ENCODE data around the gene AGXT.

Gene AGXT

GRCh38 chr2:240848900-240849680 is 19.5 kb upstream of the AGXT start:
- no peak for DNase-seq (ENCODE audit: extremely low spot score)
- POLR2A ChIA-PET, result no interaction called here
- CTCF ChIA-PET, result interaction anchor here (0.9 kb wide), 1 partner anchor 9 kb away, joined by 4 read pairs; no protein-coding TSS in a partner anchor
- TF ChIP-seq SP1 (IDR thresholded peaks at IDR 0.05) (no peak), FOXA1 (IDR thresholded peaks at IDR 0.05) (no peak), HDGF (IDR thresholded peaks at IDR 0.05; ENCODE audit: borderline replicate concordance) (no peak), LEF1 (IDR thresholded peaks at IDR 0.05; ENCODE audit: borderline replicate concordance) (no peak), NFRKB (IDR thresholded peaks at IDR 0.05) (no peak), ELF4 (IDR thresholded peaks at IDR 0.05) (no peak), TARDBP (IDR thresholded peaks at IDR 0.05) (no peak), BHLHE40 (IDR thresholded peaks at IDR 0.05; ENCODE audit: borderline replicate concordance) (no peak), ARNT (IDR thresholded peaks at IDR 0.05) (no peak), CTBP1 (IDR thresholded peaks at IDR 0.05; ENCODE audit: borderline replicate concordance) (no peak), FOXM1 (IDR thresholded peaks at IDR 0.05; ENCODE audit: borderline replicate concordance) (no peak), FOXK2 (IDR thresholded peaks at IDR 0.05) (no peak), ZNF384 (IDR thresholded peaks at IDR 0.05) (no peak), L3MBTL2 (conservative IDR thresholded peaks at IDR 0.05) (no peak)

DNA sequence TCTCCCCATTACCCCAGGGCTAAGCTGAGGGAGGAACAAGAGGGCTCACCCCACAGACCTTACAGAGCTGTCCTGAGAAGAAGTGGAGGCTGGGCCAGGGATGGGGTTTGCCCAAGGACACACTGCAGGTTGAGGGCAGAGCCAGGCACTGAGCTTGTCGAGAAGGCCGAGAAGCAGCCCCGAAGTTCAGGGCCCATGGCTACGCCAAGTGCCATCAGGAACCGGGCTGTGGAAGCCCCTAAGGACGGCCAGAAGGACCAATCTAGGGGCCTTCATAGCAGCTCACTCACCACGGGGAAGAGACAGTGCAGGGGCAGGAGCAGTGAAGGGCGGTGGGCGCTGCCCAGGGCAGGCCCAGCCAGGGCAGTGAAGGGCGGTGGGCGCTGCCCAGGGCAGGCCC is 18.6 kb upstream of the AGXT start:
- CTCF ChIA-PET, result interaction anchor here (0.9 kb wide), 1 partner anchor 10 kb away, joined by 4 read pairs; no protein-coding TSS in a partner anchor
- DNase-seq (ENCODE audit: extremely low spot score), result no peak

GRCh38 chr2:240850756-240851077 is 17.9 kb upstream of the AGXT start:
- POLR2A ChIA-PET, result no interaction called here
- CTCF ChIA-PET, result interaction anchor here (0.6 kb wide), 1 partner anchor 323 kb away, joined by 3 read pairs; no protein-coding TSS in a partner anchor
- DNase-seq (ENCODE audit: extremely low spot score), result no peak
- TF ChIP-seq L3MBTL2 (conservative IDR thresholded peaks at IDR 0.05) (no peak), LEF1 (IDR thresholded peaks at IDR 0.05; ENCODE audit: borderline replicate concordance) (no peak), ELF4 (IDR thresholded peaks at IDR 0.05) (no peak), FOXK2 (IDR thresholded peaks at IDR 0.05) (no peak), ZNF384 (IDR thresholded peaks at IDR 0.05) (no peak), FOXM1 (IDR thresholded peaks at IDR 0.05; ENCODE audit: borderline replicate concordance) (no peak), BHLHE40 (IDR thresholded peaks at IDR 0.05; ENCODE audit: borderline replicate concordance) (no peak), ARNT (IDR thresholded peaks at IDR 0.05) (no peak), PKNOX1 (IDR thresholded peaks at IDR 0.05) (no peak), SUZ12 (IDR thresholded peaks at IDR 0.05) (no peak), FOXA1 (IDR thresholded peaks at IDR 0.05) (no peak), SP1 (IDR thresholded peaks at IDR 0.05) (no peak), HDGF (IDR thresholded peaks at IDR 0.05; ENCODE audit: borderline replicate concordance) (no peak), TARDBP (IDR thresholded peaks at IDR 0.05) (no peak), CTBP1 (IDR thresholded peaks at IDR 0.05; ENCODE audit: borderline replicate concordance) (no peak), NFRKB (IDR thresholded peaks at IDR 0.05) (no peak)

More for the DNA sequence above, 18.6 kb upstream of the AGXT start:
- POLR2A ChIA-PET, result no interaction called here
- no peak for TF ChIP-seq TARDBP (IDR thresholded peaks at IDR 0.05)
- TF ChIP-seq ELF4 (IDR thresholded peaks at IDR 0.05), result no peak
- no peak for TF ChIP-seq NFRKB (IDR thresholded peaks at IDR 0.05)
- TF ChIP-seq HDGF (IDR thresholded peaks at IDR 0.05; ENCODE audit: borderline replicate concordance), result no peak
- no peak for TF ChIP-seq ZNF384 (IDR thresholded peaks at IDR 0.05)
- TF ChIP-seq BHLHE40 (IDR thresholded peaks at IDR 0.05; ENCODE audit: borderline replicate concordance), result no peak
- no peak for TF ChIP-seq LEF1 (IDR thresholded peaks at IDR 0.05; ENCODE audit: borderline replicate concordance)
- no peak for TF ChIP-seq SUZ12 (IDR thresholded peaks at IDR 0.05)

DNA sequence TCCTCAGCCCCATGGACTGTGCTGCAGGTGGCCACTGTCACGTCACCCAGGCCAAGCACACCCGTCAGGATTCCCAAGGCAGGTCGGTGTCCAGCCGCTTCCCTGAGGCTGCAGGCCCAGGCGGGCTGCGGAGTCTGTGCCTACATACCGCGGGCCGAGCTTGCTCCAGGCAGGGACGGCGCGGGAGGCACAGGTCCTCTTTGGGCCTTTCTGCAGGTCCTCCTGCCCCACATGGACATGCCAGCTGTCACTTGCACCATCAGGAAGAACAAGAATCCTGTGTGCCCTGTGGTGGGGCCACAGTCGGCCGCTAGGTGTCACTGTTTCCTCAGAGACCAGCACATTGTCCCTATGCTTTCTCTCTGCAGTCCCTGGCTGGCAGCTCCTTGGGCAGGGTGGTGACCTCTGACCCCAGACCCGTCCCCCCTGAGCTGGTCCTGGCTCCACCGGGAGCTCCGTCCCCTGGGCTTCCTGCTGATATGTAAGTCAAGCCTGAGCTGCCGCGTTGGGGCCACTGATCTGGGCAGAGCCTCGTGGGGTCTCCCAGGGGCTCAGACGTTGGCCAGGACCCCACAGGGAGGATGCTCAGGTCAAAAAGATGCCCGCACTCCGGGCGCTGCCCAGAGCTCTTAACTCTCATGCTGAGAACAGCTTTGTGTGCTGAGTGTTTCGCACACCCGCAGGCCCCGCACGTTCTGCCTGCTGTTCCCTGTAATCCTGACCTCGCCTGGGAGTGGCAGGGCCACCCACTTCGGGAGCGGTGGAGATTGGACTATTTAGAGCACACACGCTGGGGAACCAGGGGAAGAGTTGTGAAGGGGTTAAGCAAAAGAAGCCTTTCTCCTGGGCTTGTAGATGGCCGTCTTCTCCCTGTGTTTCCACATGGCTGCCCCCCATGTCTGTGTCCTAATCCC is 17.3 kb upstream of the AGXT start:
- ChIA-PET POLR2A (no interaction called here), CTCF (interaction anchor here (0.6 to 1.4 kb wide), 3 partner anchors 10 to 541 kb away, joined by 3 to 4 read pairs (median 4); no protein-coding TSS in a partner anchor)
- peak; percentile 84 for DNase-seq (ENCODE audit: extremely low spot score)
- TF ChIP-seq PKNOX1 (IDR thresholded peaks at IDR 0.05), result peak; percentile 56
- TF ChIP-seq NFRKB (IDR thresholded peaks at IDR 0.05), result no peak
- no peak for TF ChIP-seq TARDBP (IDR thresholded peaks at IDR 0.05)

DNA sequence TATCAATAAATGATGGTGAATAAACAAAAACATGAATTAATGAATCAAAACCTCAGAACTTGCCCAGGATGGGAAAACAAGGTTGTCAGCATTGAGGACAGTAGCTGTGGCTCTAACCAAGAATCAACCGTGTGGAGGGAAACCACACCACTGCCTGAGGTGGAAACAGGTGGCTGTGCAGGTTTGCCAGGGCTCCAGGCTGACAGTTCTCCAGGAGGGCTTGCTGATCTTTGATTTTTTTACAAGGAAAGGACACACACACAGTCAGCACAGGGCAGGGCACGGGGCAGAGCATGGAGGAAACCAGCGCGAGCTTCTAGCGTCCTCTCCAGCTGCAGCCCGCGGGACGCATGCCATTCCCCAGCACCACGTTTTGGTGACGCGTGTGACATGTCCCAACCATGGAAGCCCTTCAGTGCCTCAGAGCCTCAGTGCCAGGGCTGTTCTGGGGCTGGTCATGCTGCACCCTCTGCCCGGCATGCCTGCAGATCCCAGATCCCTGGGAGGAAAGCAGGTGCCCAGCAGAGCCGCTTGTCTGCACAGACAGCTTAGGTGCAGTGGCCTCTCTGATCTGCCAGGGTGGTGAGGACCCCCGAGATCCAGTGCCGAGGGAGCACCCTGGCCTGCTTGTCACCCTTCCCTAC is 15.8 kb upstream of the AGXT start:
- ChIA-PET POLR2A (no interaction called here), CTCF (interaction anchor here (1.4 kb wide), 1 partner anchor 12 kb away, joined by 4 read pairs; no protein-coding TSS in a partner anchor)
- TF ChIP-seq FOXM1 (IDR thresholded peaks at IDR 0.05; ENCODE audit: borderline replicate concordance) (no peak), ZNF384 (IDR thresholded peaks at IDR 0.05) (no peak), TARDBP (IDR thresholded peaks at IDR 0.05) (no peak), LEF1 (IDR thresholded peaks at IDR 0.05; ENCODE audit: borderline replicate concordance) (no peak), CTBP1 (IDR thresholded peaks at IDR 0.05; ENCODE audit: borderline replicate concordance) (no peak), HDGF (IDR thresholded peaks at IDR 0.05; ENCODE audit: borderline replicate concordance) (no peak), L3MBTL2 (conservative IDR thresholded peaks at IDR 0.05) (no peak), FOXK2 (IDR thresholded peaks at IDR 0.05) (no peak), ELF4 (IDR thresholded peaks at IDR 0.05) (no peak), PKNOX1 (IDR thresholded peaks at IDR 0.05) (no peak), SUZ12 (IDR thresholded peaks at IDR 0.05) (no peak), SP1 (IDR thresholded peaks at IDR 0.05) (no peak), ARNT (IDR thresholded peaks at IDR 0.05) (no peak), FOXA1 (IDR thresholded peaks at IDR 0.05) (no peak)
- DNase-seq (ENCODE audit: extremely low spot score), result no peak

Data from HEK293T (cell line).